GM19455 (cell line): ENCODE results near the gene SMIM35.
"Not testable (repeated sequence)": the region's sequence is repeated elsewhere in the genome, so short reads cannot be mapped to it uniquely, and the experiment has no call there.

Experiments
- ATAC-seq: cut with Tn5 transposase; IDR thresholded peaks from one replicate; pipeline ENCODE4 v1.9.1; 2021; ENCODE audit not compliant: unreplicated experiment

The SMIM35 gene

GRCh38 chr11:118046051-118046963 lies 40.5 kb downstream of the SMIM35 start:
- ATAC-seq: no peak

GRCh38 chr11:118045191-118045590 lies 41.6 kb downstream of the SMIM35 start:
- ATAC-seq: no peak

GRCh38 chr11:118042796-118043195 lies 44.0 kb downstream of the SMIM35 start:
- ATAC-seq: no peak

- ATAC-seq: no peak
These were observed 44.6 kb downstream of the SMIM35 start for GRCh38 chr11:118042141-118042540.

- no peak for ATAC-seq
These were observed 53.3 kb downstream of the SMIM35 start for GRCh38 chr11:118033443-118033842.

GRCh38 chr11:118028626-118029025 lies 58.1 kb downstream of the SMIM35 start:
- no peak for ATAC-seq

- no peak for ATAC-seq
These were observed 59.1 kb downstream of the SMIM35 start for GRCh38 chr11:118027694-118028093.

- ATAC-seq: no peak
These were observed 65.6 kb downstream of the SMIM35 start for GRCh38 chr11:118021146-118021545.

- no peak for ATAC-seq
These were observed 68.4 kb downstream of the SMIM35 start for GRCh38 chr11:118018401-118018800.

GRCh38 chr11:118017631-118018315 lies 69.0 kb downstream of the SMIM35 start:
- ATAC-seq: no peak

GRCh38 chr11:118017111-118017510 lies 69.7 kb downstream of the SMIM35 start:
- no peak for ATAC-seq

- no peak for ATAC-seq
These were observed 70.7 kb downstream of the SMIM35 start for GRCh38 chr11:118016104-118016503.

GRCh38 chr11:118015385-118015841 lies 71.3 kb downstream of the SMIM35 start:
- ATAC-seq: no peak

GRCh38 chr11:118014022-118014421 lies 72.7 kb downstream of the SMIM35 start:
- ATAC-seq: no peak

- ATAC-seq: no peak
These were observed 74.6 kb downstream of the SMIM35 start for GRCh38 chr11:118012083-118012669.

GRCh38 chr11:118010738-118011461 lies 75.9 kb downstream of the SMIM35 start:
- peak; percentile 73 for ATAC-seq

GRCh38 chr11:118009864-118010737 lies 76.7 kb downstream of the SMIM35 start:
- peak; percentile 16 for ATAC-seq

- no peak for ATAC-seq
These were observed 78.4 kb downstream of the SMIM35 start for GRCh38 chr11:118008271-118008911.

- not testable (repeated sequence) for ATAC-seq
These were observed 79.0 kb downstream of the SMIM35 start for GRCh38 chr11:118007563-118008270.
